HUES48 (cell line): ENCODE results near the gene ALDH3A1.

Experiments used
- H3K27ac ChIP-seq: one replicate; pipeline ENCODE4 v1.7.0; 2013; ENCODE audit warnings: low read depth, low read length, inconsistent platforms
- H3K27me3 ChIP-seq: 2 replicates; pipeline ENCODE4 v1.6.1; 2013; ENCODE audit warnings: mild to moderate bottlenecking, low read length; ENCODE audit not compliant: control insufficient read depth, insufficient read depth
- H3K36me3 ChIP-seq: 2 replicates; pipeline ENCODE4 v1.6.1; 2013; ENCODE audit warnings: low read length; ENCODE audit not compliant: control insufficient read depth, insufficient read depth
- H3K4me1 ChIP-seq: 2 replicates; pipeline ENCODE4 v1.6.1; 2013; ENCODE audit warnings: mild to moderate bottlenecking, low read length; ENCODE audit not compliant: control insufficient read depth, insufficient read depth
- H3K4me3 ChIP-seq: 2 replicates; pipeline ENCODE4 v1.5.1; 2013; ENCODE audit warnings: mild to moderate bottlenecking, low read depth, low read length
- H3K9ac ChIP-seq: 2 replicates; pipeline ENCODE4 v1.6.1; 2013; ENCODE audit warnings: mild to moderate bottlenecking, low read depth, low read length, moderate library complexity
- H3K9me3 ChIP-seq: 2 replicates; pipeline ENCODE4 v1.6.1; 2013; ENCODE audit warnings: low read length; ENCODE audit not compliant: control insufficient read depth, insufficient read depth

The ALDH3A1 gene

GRCh38 chr17:19759568-19760549 lies 11.8 kb upstream of the ALDH3A1 start:
- Histone ChIP-seq H3K27me3 (no peaks in the 10 kb centered on the region), H3K36me3 (no peaks in the 10 kb centered on the region), H3K27ac (no peak overlapping the region)

GRCh38 chr17:19757536-19758180 lies 9.6 kb upstream of the ALDH3A1 start:
- H3K27me3 ChIP-seq: no peaks in the 10 kb centered on the region
- H3K4me1 ChIP-seq: no peaks in the 10 kb centered on the region
- no peaks in the 10 kb centered on the region for H3K36me3 ChIP-seq
- no peak overlapping the region for H3K27ac ChIP-seq
- no peak overlapping the region for H3K9ac ChIP-seq
- no peak overlapping the region for H3K4me3 ChIP-seq
- H3K9me3 ChIP-seq: no peaks in the 10 kb centered on the region

More at GRCh38 chr17:19759568-19760549, 11.8 kb upstream of the ALDH3A1 start:
- Histone ChIP-seq H3K4me3 (no peak overlapping the region), H3K9me3 (no peaks in the 10 kb centered on the region), H3K9ac (no peak overlapping the region), H3K4me1 (no peaks in the 10 kb centered on the region)

GRCh38 chr17:19756546-19756945 lies 8.4 kb upstream of the ALDH3A1 start:
- Histone ChIP-seq H3K9me3 (no peaks in the 10 kb centered on the region), H3K4me1 (no peaks in the 10 kb centered on the region), H3K36me3 (no peaks in the 10 kb centered on the region), H3K9ac (no peak overlapping the region), H3K4me3 (no peak overlapping the region), H3K27ac (no peak overlapping the region), H3K27me3 (no peaks in the 10 kb centered on the region)

- no peaks in the 10 kb centered on the region for H3K27me3 ChIP-seq
- no peaks in the 10 kb centered on the region for H3K36me3 ChIP-seq
- no peak overlapping the region for H3K27ac ChIP-seq
- no peak overlapping the region for H3K9ac ChIP-seq
- H3K4me3 ChIP-seq: no peak overlapping the region
- H3K4me1 ChIP-seq: no peaks in the 10 kb centered on the region
- H3K9me3 ChIP-seq: no peaks in the 10 kb centered on the region
Observed at GRCh38 chr17:19755821-19756510, 7.9 kb upstream of the ALDH3A1 start.

- Histone ChIP-seq H3K9me3 (no peaks in the 10 kb centered on the region), H3K36me3 (no peaks in the 10 kb centered on the region), H3K4me1 (no peaks in the 10 kb centered on the region), H3K9ac (no peak overlapping the region), H3K27me3 (no peaks in the 10 kb centered on the region), H3K4me3 (no peak overlapping the region), H3K27ac (no peak overlapping the region)
Observed at GRCh38 chr17:19755392-19755791, 7.3 kb upstream of the ALDH3A1 start.

- Histone ChIP-seq H3K4me3 (no peak overlapping the region), H3K9ac (no peak overlapping the region), H3K36me3 (no peaks in the 10 kb centered on the region), H3K9me3 (no peaks in the 10 kb centered on the region), H3K4me1 (no peaks in the 10 kb centered on the region), H3K27me3 (no peaks in the 10 kb centered on the region), H3K27ac (no peak overlapping the region)
Observed at GRCh38 chr17:19753661-19754463, 5.8 kb upstream of the ALDH3A1 start.

- no peak overlapping the region for H3K4me3 ChIP-seq
- no peak overlapping the region for H3K9ac ChIP-seq
- no peak overlapping the region for H3K27ac ChIP-seq
- H3K27me3 ChIP-seq: no peaks in the 10 kb centered on the region
- H3K9me3 ChIP-seq: no peaks in the 10 kb centered on the region
- no peaks in the 10 kb centered on the region for H3K36me3 ChIP-seq
- no peaks in the 10 kb centered on the region for H3K4me1 ChIP-seq
Observed at GRCh38 chr17:19753051-19753509, 5.0 kb upstream of the ALDH3A1 start.

- Histone ChIP-seq H3K9ac (no peak overlapping the region), H3K4me3 (no peak overlapping the region), H3K4me1 (no peaks in the 10 kb centered on the region), H3K27ac (no peak overlapping the region), H3K9me3 (no peaks in the 10 kb centered on the region), H3K36me3 (no peaks in the 10 kb centered on the region), H3K27me3 (no peaks in the 10 kb centered on the region)
Observed at GRCh38 chr17:19752216-19753050, 4.3 kb upstream of the ALDH3A1 start.

GRCh38 chr17:19750835-19751234 lies 2.7 kb upstream of the ALDH3A1 start:
- no peak overlapping the region for H3K9ac ChIP-seq
- H3K36me3 ChIP-seq: no peaks in the 10 kb centered on the region
- H3K27me3 ChIP-seq: peaks cover 1% of the 10 kb centered on the region; the same call in 1 of the 2 replicates
- no peak overlapping the region for H3K4me3 ChIP-seq
- H3K9me3 ChIP-seq: no peaks in the 10 kb centered on the region
- no peak overlapping the region for H3K27ac ChIP-seq
- no peaks in the 10 kb centered on the region for H3K4me1 ChIP-seq
